ENCODE measurements around the gene ASB18.

Gene ASB18

GRCh38 chr2:236294647-236295046 is 30.4 kb upstream of the ASB18 start:
- H4K20me1 ChIP-seq (ENCODE audit: control insufficient read depth, insufficient read depth, low read depth, low read length): no peaks in the 10 kb centered on the region
- H3K27me3 ChIP-seq (ENCODE audit: control insufficient read depth, low read length): no peaks in the 10 kb centered on the region
- H3K9me3 ChIP-seq (ENCODE audit: control insufficient read depth, insufficient read depth, low read length): no peaks in the 10 kb centered on the region
- H3K36me3 ChIP-seq (ENCODE audit: control insufficient read depth, low read length): no peaks in the 10 kb centered on the region
- H3K27ac ChIP-seq (ENCODE audit: low read depth, low read length): no peak overlapping the region
- no peaks in the 10 kb centered on the region for H3K9me2 ChIP-seq (replicated peaks; ENCODE audit: control insufficient read depth, low read length)
- no peaks in the 10 kb centered on the region for H3K4me1 ChIP-seq (ENCODE audit: control insufficient read depth, low read length)
- no peaks in the 10 kb centered on the region for H3F3A ChIP-seq (ENCODE audit: control insufficient read depth, insufficient read depth)
- no peak for TF ChIP-seq EZH2phosphoT487 (IDR thresholded peaks at IDR 0.05; ENCODE audit: borderline replicate concordance, low read length)
- TF ChIP-seq CTCF (IDR thresholded peaks at IDR 0.05; ENCODE audit: low read depth, low read length, poor library complexity, severe bottlenecking): no peak
- no peak overlapping the region for H3K4me2 ChIP-seq (ENCODE audit: low read length)
- H3K4me3 ChIP-seq (ENCODE audit: low read length): no peak overlapping the region
- H3K79me2 ChIP-seq (ENCODE audit: control insufficient read depth, low read length): no peaks in the 10 kb centered on the region

- Histone ChIP-seq H3K9me3 (ENCODE audit: control insufficient read depth, insufficient read depth, low read length) (no peaks in the 10 kb centered on the region), H3K36me3 (ENCODE audit: control insufficient read depth, low read length) (no peaks in the 10 kb centered on the region), H3K27me3 (ENCODE audit: control insufficient read depth, low read length) (no peaks in the 10 kb centered on the region), H3K4me1 (ENCODE audit: control insufficient read depth, low read length) (no peaks in the 10 kb centered on the region), H3K27ac (ENCODE audit: low read depth, low read length) (no peak overlapping the region), H3K4me3 (ENCODE audit: low read length) (no peak overlapping the region), H3F3A (ENCODE audit: control insufficient read depth, insufficient read depth) (no peaks in the 10 kb centered on the region), H3K79me2 (ENCODE audit: control insufficient read depth, low read length) (no peaks in the 10 kb centered on the region), H4K20me1 (ENCODE audit: control insufficient read depth, insufficient read depth, low read depth, low read length) (no peaks in the 10 kb centered on the region), H3K4me2 (ENCODE audit: low read length) (no peak overlapping the region), H3K9me2 (replicated peaks; ENCODE audit: control insufficient read depth, low read length) (no peaks in the 10 kb centered on the region)
- TF ChIP-seq CTCF (IDR thresholded peaks at IDR 0.05; ENCODE audit: low read depth, low read length, poor library complexity, severe bottlenecking) (no peak), EZH2phosphoT487 (IDR thresholded peaks at IDR 0.05; ENCODE audit: borderline replicate concordance, low read length) (no peak)
These were observed 29.1 kb upstream of the ASB18 start for GRCh38 chr2:236293241-236293810.

DNA sequence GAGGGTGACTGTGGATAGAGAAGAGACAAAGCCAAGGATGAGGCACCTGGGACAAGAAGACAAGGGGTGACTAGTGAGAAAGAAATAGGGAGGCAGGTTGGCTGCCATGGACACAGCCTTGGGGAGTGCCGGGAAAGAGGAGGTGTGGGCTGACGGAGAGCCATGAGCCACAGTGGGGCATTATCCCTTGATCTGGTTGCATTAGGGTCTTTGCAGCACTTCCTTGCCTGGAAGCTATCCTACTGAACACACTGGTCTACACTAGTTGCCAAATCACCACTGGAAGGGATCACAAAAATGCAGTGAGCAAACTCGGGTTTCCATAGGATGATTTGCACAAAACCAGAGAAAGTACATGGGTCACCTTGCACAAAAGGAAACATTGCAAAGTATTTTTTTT is 27.7 kb upstream of the ASB18 start:
- no peaks in the 10 kb centered on the region for H3K4me1 ChIP-seq (ENCODE audit: control insufficient read depth, low read length)
- no peaks in the 10 kb centered on the region for H3K79me2 ChIP-seq (ENCODE audit: control insufficient read depth, low read length)
- H3K9me3 ChIP-seq (ENCODE audit: control insufficient read depth, insufficient read depth, low read length): no peaks in the 10 kb centered on the region
- no peaks in the 10 kb centered on the region for H4K20me1 ChIP-seq (ENCODE audit: control insufficient read depth, insufficient read depth, low read depth, low read length)
- no peaks in the 10 kb centered on the region for H3K36me3 ChIP-seq (ENCODE audit: control insufficient read depth, low read length)
- H3F3A ChIP-seq (ENCODE audit: control insufficient read depth, insufficient read depth): no peaks in the 10 kb centered on the region
- TF ChIP-seq CTCF (IDR thresholded peaks at IDR 0.05; ENCODE audit: low read depth, low read length, poor library complexity, severe bottlenecking): no peak
- TF ChIP-seq EZH2phosphoT487 (IDR thresholded peaks at IDR 0.05; ENCODE audit: borderline replicate concordance, low read length): no peak
- H3K27ac ChIP-seq (ENCODE audit: low read depth, low read length): no peak overlapping the region
- H3K4me2 ChIP-seq (ENCODE audit: low read length): no peak overlapping the region
- no peaks in the 10 kb centered on the region for H3K9me2 ChIP-seq (replicated peaks; ENCODE audit: control insufficient read depth, low read length)
- H3K27me3 ChIP-seq (ENCODE audit: control insufficient read depth, low read length): no peaks in the 10 kb centered on the region
- no peak overlapping the region for H3K4me3 ChIP-seq (ENCODE audit: low read length)
